Activated naive CD4-positive, alpha-beta T cell treated with Interleukin-2 at 50 U/mL for 16 hours (primary cell): Measurements from ENCODE around the gene ZNF888.
"Not testable (repeated sequence)": the region's sequence is repeated elsewhere in the genome, so short reads cannot be mapped to it uniquely, and the experiment has no call there.

Source experiments
- DNase-seq: peaks from one replicate; pipeline ENCODE4 v3.0.0-alpha.2; 2020

The ZNF888 gene

DNA sequence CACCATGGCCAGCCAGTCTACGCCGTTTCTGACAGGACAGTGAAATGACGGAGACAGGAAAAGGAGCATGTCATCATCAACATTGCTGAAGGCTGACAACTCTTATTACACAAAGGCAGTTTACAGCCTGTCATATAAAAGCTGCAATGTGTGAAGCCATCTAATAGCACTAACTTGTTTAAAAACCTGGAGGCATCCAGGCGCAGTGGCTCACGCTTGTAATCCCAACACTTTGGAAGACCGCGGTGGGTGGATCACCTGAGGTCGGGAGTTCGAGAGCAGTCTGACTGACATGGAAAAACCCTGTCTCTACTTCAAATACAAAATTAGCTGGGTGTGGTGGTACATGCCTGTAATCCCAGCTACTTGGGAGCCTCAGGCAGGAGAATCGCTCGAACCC, 55.2 kb downstream of the ZNF888 start:
- DNase-seq: not testable (repeated sequence)

DNA sequence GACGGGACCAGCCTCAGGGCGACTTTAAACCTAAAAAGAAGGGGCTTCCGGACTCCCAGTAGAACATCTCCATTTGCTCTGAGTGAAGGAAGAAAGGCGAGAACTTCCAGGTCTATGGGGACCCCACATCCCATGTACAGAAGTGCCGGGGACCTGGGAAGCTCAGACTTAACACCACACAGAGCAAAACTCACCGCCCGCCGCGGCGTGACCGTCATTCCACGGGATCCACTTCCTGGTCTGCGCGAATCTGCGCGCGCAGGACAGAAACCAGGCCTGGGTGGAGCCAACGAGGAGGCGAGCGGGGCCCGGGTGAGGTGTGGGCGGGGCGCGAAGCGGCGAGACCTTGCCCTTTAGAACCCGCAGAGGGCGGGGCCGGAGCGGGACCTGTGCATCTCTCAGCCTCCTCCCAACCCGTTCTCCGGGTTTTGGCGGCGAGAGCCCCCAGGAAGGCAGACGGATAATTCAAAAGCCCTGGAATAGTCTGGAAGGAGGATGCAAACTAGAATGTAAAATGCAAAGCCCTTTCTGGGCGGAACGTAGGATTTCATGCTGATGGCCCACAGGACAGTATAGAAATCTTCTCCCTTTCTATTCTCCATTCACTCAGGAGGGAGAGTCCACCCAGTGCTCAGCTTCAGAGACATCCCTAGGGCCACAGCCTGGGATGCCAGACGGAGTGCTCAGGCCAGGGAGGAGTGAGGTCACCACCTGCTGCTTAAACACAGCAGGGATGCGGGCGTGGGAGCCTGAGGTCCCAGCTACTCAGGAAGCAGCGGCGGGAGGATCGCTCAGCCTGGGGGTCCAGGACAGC, 65.6 kb downstream of the ZNF888 start, which contains the start of gene ZNF468:
ZNF468 (minus strand) TSS at position 242 of the 814 bp plus-strand sequence. CDS start 3,347 bp downstream, outside the sequence.
- peak; percentile 73 for DNase-seq

DNA sequence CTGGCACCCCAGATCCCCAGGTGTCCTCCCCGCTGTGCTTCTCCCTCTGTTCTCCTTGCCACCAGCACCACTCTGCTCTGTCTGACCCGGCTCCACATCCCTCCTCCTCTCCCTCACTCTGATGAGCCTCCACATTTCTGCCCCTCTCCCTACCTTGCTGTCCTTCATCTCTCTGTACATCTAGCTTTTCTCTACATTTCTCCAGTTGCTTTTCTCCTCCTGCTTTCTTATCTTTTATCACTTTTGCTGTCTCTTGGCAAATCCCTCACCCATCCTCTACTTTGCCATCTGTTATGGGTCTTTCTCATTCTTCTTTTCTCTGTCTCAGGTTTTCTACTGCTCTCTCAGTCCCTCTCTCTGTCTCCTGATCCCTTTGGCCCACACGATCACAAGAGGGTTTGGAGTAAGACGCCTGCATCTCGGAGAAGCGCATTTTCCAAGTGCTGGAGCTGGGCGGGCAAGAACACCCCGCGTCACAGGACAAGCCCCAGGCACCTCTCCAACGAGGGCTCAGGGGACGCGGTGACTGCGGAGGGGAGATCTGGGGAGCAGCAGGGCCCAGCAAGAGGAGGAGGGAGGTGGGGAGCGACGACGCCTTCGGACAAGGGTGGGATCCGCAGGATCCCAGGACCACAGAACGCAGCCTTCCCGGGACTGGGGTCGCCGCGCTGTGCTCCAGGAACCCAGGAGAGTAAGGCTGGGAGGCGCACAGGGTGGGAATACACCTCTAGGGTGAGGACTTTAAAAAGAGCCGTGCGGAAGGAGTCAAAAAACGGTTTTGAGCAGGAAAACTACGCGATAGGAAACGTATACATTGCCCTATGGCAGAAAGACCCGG, 66.5 kb downstream of the ZNF888 start:
- peak; percentile 2 for DNase-seq
